Activated CD4-positive, alpha-beta T cell treated with anti-CD3 and anti-CD28 coated beads, Interleukin-2, amount 50 U/mL, for 1 hour (primary cell): ENCODE results near the gene AK9.
A peak's percentile ranks its signal among the peaks of the same experiment; 100 is the strongest.

Experiments
- DNase-seq: peaks from one replicate; pipeline ENCODE4 v3.0.0-alpha.2; 2020

Gene AK9

DNA sequence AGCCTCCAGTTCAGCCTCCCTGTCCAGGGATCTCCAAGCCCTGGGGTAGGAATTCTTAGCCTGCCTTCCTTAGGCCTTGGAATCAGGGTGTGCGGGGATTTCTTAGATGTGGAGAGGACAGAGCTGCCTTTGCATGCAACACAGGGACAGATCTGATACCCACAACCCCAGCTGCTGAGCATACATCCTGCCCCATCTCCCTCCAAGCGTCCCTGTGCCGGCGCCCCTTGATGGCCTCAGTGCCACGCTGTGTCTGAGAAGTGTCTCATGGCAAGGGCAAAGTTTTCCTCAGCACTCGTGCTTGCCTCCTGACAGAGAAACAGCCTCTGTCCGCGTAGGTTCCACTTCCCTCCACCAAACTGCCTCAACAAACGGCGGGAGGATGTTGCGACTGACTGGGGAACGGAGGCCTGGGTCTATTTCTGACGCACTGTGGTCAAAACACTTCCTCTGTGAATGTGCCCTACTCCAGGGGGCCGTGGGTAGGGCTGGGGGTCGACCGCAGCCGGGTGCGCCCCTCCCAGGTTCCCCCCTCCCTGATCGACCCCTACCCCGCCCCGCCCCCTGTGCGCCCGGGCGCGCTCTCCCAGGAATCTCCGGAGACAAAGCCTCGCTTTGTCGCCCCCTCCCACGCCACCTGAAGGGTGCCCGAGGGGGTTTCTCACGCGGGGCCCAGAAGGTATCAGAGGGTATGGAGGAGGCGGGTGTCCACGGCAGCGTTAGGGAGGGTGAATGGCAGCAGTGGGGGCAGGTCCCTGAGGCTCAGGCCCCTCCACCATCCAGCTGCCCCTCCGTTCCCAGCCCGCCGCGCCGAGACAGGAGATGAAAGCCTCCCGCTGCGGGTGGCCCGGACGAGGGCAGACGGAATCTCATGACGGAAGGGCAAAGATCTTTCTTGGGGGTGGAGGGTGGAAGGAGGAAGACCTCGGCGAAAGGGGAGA lies 236.2 kb downstream of the AK9 start:
- DNase-seq, result peak; percentile 74

DNA sequence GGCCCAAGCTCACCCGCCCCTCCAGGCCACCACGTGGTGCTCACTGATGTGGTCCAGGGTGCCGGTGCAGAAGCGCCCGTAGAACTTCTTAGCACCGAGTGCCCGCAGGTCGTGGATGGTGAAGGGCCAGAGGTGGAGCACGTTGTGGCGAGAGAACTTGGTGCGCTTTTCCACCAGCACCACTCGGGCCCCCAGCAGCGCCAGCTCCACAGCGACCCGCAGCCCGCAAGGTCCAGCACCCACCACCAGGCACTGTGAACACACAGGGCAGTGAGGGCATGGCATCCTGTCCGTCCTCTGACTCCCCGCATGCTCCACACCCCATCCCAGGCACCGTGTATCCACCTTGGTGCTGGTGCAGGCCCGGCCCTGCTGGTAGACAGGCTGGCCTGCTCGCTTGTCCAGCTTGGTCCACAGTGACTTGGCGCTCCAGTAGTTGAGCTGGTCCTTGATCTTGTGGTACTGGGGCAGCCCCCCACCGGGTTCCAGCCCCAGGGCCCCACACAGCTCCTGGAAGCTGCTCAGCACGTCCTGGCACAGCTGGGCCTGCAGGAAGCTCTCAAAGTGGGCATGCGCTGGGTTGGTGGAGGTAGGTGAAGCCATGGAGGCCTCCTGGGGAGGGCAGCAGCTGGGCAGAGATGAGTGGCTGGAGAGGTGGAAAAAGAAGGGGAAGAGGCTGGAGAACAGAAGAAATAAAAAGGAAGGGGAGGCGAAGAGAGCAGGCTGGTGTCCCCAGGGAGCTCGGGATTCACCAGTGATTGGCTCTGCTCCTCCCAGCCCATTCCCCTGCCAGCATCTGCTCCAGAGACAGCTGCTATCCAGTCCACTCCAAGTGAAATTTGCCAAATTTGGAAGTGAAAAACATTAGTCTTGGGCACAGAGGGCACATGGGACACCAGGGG lies 237.2 kb downstream of the AK9 start:
- no peak for DNase-seq

DNA sequence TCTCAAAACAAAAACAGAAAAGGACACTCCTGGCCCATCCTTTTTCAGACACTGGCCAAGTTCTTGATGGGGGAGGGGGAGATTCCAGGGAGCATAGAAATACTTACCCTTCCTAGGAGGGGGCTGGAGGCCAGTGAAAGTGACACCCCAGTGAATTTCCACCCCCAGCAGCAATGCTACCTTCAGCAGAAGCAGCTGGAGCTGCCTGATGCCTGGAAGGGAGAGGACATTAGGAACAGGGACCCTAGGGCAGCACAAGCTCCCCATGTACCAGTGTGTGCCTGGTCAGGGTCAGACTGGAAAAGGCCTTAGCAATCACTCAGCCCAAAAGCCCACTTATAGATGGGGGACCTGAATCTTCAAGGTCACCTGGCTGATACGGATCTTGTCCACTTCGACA lies 237.8 kb downstream of the AK9 start:
- DNase-seq, result no peak

DNA sequence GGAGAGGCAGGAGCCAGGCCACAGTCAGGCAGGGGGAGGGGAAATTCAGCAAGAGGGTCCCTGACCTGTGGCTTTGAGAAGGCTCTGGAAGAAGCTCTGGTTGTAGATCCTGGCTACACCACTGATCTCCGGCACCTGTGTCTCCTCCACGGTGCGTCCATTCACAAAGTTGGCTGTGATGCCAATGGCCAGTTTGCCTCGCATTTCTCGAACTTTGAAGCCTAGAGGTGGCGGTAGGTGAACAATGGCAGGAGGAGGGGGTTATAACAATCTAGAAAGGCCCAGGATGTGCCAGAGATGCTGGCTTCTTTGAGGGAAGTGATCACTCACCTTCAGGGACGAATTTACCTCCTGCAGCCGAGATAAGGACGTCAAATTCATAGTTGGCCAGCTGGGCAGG lies 238.8 kb downstream of the AK9 start:
- DNase-seq, result no peak

DNA sequence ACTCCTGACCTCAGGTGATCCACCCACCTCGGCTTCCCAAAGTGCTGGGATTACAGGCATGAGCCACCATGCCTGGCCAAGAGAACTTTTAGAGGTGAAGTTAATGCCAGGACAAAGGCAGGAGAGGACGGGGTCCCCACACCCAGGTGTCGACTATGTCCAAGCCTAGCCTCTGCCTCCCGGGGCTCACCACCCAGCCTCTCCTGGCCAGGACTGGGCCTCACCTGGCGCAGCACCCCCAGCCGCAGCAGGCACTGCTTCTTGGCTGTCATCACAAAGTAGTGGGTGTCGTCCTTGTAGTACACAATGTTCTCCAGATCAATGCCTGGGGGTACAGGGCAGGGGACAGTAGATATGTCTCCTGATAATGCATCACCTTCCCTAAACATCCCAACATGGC lies 239.6 kb downstream of the AK9 start:
- DNase-seq, result no peak

DNA sequence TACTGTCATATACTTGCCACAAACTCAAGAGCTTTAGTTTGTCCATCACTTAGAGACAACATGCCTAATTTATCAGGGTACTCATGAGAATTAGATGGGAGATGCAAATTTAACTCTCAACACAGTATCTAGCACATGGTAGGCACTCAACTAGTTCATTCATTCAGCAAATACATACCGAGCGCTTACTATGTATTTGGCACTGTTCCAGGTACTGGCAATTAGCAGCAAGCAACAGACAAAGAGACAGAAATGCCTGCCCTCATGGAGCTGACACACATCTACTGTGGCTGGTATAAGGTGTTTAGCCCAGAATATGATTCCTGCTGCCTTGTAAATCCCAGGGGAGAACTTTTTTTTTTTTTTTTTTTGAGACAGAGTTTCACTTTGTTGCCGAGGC lies 240.2 kb downstream of the AK9 start:
- no peak for DNase-seq

DNA sequence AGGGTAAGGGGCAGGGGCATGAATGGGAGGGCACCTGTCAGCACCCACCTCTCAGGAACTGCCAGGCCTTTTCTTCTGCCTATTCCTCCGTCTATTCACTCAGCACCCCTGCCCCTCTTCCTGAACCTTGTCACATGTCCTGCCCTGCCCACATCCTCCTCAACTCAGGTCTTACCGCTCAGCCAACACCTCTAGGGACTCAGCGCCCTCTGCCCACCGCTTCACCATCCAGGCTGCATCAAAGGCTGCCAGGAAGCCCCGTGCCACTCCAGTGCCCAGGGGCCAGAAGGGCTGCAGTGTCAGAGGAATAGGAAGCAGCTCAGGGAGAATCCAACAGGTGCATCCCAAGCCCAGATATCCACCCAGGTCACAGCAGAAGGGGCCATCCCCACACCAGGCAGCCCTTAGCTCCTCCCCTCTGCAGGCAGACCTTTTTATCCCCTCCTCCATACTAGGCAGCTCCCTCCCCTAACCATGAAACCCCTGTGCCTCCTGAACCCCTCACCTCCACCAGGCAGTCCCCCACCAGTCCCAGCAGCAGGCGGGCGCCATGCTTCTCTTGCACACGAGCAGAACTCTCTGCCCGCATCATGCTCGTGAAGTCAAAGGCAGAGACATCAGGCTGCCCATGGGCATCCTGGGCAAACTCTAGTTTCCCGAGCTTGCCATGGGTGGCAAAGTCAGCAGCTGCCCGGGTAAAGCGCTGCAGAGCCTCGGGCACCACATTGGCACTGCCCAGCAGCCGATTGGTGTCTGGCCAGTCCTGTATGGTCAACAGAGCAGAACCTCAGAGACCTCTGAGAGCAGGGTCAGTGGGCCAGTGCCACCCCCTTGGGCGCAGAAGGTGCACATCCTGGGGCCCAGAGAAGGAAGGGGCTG lies 241.0 kb downstream of the AK9 start:
- no peak for DNase-seq

DNA sequence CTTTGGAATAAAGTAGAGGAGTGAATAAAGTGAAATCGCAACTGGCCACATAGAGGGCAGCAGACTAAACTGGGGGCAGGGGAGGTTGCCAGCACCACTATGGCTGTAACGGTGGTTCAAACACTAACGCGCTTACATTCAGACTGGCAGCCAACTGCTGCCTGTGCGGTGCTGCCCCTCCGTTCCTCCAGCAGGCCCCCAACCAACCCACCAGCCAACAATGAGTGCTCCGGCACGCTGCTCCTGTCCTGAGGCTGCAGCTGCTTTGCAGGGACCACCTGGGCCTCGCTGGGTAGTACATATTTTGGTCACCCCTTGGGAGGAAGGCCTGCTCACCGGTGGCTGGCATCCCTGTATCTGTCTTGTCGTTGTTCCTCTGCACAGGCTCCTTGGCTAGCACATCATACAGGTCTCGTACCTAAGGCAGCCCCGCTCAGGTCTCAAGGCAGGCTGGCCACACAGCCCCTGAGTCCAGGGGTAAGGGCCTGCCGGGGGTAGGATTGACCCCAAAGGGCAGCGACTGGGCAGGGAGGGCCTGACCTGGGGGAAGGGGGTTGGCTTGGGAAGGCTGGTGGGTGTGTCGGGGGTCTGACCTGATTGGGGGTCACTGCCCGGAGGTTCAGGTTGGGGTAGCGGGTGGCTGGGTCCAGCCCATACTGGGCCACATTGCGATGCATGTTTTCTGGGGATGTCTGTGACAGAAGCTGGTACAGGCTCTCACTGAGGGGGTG lies 241.8 kb downstream of the AK9 start:
- no peak for DNase-seq

DNA sequence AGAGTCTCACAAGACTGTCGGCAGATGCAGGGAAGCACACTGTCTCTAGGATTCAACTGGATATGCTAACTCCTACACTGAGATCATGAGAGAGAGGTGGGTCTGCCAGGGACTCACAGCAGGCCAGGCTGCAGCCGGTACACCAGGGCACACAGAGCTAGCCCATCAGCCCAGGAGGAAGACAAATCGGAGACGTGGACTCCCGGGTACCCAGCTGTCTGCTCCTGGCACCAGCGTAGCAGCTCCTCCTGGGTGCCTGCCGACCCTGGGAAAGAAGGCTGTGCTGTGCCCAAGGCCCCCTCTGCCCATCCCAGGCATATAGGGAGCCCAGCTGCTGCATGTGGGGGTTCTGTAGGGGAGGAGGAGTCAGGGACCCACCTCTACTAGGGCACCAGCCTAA lies 242.4 kb downstream of the AK9 start:
- DNase-seq, result no peak

DNA sequence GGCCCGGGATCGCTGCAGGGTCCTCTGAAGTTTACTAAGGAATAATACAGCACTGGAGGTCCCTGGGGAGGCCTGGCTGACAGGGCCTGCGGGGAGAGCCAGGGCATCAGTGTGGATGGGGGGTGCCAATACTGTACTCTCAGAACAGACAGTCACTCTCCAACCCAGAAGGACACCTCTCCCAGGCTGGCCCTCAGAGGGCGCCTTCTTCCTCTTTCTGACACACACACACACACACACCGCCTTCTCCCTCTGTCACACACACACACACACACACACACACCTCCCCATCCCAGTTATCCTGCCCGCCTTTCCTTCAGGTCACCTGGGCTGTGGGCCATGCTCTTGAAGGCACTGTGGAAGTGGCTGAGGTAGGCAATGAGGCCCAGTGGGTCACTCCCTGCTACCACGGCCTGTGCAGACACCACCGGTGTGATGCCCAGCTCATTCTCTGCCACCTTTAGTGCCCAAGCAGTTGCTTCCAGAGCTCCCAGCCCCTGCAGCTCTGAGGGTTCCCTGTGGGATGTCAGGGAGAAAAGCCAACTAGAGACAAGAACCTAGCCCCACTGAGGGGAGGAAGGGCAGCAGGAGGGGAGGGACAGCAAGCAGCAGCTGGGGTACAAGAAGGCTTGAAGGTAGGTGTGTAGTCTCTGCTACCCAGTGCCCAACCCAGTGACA lies 243.0 kb downstream of the AK9 start:
- DNase-seq, result no peak

DNA sequence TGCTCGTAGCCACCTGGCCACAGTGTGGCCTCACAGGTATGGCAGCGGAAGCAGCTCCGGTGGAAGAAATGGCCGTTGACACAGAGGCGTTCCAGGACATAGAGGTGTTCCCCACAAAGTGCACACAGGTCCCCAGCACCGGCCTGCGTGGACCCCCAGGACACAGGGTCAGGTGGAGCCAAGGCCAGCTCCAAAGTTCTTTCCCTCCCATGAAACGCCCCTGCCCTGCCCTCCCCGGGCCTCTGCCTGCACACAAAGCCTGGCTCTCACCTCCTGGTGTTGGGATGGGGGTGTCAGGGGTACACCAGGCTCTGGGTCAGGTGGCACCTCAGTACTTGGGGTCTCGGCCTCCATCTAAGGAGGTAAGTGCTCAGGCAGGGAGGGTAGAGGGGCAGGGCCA lies 243.9 kb downstream of the AK9 start:
- no peak for DNase-seq

DNA sequence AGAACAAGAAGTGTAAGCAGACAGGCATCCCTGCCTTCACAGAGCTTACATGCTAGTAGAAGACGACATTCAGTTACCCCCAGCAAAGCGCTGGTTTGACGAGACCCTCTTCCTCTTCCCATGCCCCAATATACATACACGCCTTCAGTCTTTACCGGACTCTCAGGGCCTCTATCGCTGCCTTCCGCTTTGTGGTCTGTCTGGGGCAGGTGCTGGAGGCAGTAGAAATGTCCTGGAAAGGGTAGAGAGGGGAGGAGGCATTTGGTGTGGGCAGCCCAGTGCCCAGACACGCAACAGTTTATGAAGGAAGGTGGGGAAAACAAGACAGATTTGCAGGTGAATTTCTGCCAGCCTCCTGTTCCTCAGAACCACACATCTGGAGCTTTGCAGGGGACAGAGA lies 244.5 kb downstream of the AK9 start:
- DNase-seq, result no peak

DNA sequence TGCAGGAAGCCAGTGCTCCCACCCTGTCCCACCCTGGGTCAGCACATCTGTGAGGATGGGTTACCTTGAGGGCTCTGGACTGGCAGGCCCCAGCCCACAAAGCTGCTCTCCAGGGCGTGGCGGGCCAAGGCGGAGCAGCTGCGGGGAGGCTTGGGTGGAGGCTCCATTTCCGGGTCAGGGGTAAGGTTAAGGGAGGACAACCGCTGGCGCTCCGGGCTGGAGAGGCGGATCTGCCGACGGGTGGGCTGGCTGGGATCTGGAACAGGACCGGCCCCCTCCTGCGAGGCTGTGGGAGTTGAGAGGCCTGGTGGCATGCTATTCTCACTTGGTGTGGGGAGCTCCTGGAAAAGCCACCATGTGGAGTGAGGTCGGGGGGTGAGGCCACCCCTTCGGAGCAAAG lies 244.9 kb downstream of the AK9 start:
- DNase-seq, result no peak

DNA sequence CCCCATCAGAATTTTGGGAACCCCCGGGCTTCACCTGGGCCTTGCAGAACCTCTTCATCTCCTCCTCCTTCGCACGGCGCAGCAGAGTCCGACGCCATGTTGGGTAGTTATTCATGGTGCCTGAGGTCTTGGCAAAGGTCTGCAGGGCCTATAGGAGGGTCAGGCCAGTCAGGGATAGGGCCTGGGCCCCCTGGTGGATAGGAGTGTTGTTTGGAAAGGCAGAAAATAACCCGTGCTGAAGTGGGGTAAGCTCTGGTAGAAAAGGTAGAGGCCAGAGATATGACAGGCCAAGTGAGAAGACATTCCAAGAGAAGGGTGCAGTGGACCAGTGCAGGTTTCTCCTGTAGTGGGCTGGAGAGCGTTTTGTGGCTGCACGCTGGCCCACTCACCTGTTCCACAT lies 245.6 kb downstream of the AK9 start:
- no peak for DNase-seq

DNA sequence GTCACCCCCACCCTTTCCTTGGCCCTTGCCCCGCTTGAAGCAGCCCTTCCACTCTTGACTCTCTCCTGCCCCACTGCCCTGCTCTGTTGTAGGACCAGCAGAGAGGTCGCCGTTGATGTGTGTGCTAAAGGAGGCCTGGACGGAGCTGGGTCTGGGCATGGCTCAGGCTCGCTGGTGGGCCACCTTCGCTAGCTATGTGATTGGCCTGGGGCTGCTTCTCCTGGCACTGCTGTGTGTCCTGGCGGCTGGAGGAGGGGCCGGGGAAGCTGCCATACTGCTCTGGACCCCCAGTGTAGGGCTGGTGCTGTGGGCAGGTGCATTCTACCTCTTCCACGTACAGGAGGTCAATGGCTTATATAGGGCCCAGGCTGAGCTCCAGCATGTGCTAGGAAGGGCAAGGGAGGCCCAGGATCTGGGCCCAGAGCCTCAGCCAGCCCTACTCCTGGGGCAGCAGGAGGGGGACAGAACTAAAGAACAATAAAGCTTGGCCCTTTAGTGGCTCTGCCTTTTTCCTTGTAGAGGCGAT lies 247.5 kb downstream of the AK9 start:
- no peak for DNase-seq
